GM12891 (cell line): ENCODE data around the gene ADAMTSL4.

ENCODE experiments used
- POLR2AphosphoS5 ChIP-seq: IDR thresholded peaks from 2 replicates; pipeline ENCODE4 v1.6.1; 2011; ENCODE audit warnings: low read depth, low read length, control low read depth
- TAF1 ChIP-seq: IDR thresholded peaks from 2 replicates; pipeline ENCODE4 v1.6.1; 2011; ENCODE audit warnings: low read depth, low read length, control low read depth

DNA sequence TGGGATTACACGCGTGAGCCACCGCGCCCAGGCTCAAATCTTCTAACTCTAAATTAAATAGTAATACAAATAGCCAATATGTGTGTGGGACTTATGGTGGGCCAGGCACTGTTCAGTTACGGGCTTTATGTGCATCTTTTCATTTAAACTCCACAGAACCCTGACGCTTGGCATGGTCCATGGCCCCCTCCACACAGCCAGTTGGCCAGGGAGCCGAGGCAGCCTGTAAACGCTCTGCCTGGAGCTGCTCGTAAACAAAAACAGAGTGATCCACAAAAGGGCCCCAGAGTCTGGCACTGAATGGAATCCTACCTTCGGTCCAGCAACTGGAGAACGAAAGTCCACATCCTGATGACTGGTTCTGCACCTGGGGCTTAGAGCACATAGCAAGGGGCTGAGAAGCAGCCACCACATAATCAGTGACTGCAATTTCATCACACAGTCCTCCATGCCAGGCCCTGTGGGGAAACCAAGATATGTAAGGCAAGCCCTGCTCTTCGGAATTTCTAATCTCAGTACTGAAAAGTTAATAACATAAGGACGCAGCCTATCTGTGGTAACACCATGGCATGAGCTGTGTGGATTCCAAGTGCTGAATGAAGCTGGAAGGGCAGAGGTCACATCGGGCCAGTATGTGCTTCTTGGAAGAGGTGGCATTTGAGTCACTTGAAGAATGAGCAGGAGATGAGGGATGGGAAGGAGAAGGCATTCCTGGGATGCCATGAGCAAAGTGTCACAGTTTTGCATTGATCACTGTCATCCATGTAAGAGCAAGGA lies 13.5 kb upstream of the ADAMTSL4 start:
- TF ChIP-seq TAF1: no peak
- TF ChIP-seq POLR2AphosphoS5: no peak
